ENCODE results near the gene GTF2IRD1. TPM values are rescaled to one million over a fixed set of nuclear protein-coding genes. Genes with fewer than 3 reads are reported as not detected.

The GTF2IRD1 gene
- total and polyA plus RNA-seq, 5 donors from 2014 or later = 0.16 to 2.4 TPM; not detected in 3

- Mint-ChIP-seq H3K4me1 (peaks cover 0 to 6% (median 0%) of the 10 kb centered on the region in 4 donors), H3K9me3 (peaks cover 0 to 1% (median 0%) of the 10 kb centered on the region in 7 donors), H3K27ac (peak overlapping the region in 1 of 3 donors; percentile 66), H3K27me3 (peaks cover 8% of the 10 kb centered on the region), H3K36me3 (no peaks in the 10 kb centered on the region), H3K4me3 (no peak overlapping the region)
- DNase-seq (no peak), ATAC-seq (ENCODE audit: low read depth in 2 of 2) (no peak)
- no peaks in the 10 kb centered on the region for H3K9me3 ChIP-seq (ENCODE audit: control insufficient read depth in 2 of 2, low read length in 2 of 2)
- H3K27me3 ChIP-seq (ENCODE audit: control insufficient read depth, insufficient read depth, low read length) = no peaks in the 10 kb centered on the region
- no peaks in the 10 kb centered on the region for H3K4me1 ChIP-seq (ENCODE audit: control insufficient read depth, insufficient read depth, low read length, poor library complexity, severe bottlenecking)
- H3K36me3 ChIP-seq (ENCODE audit: control insufficient read depth, insufficient read depth, low read length) = no peaks in the 10 kb centered on the region
- no peak overlapping the region for H3K4me3 ChIP-seq (ENCODE audit: low read depth, low read length)
- no peak overlapping the region for H3K27ac ChIP-seq (ENCODE audit: insufficient read depth, low read length, poor library complexity, severe bottlenecking)
Observed at GRCh38 chr7:74475243-74475986, 21.7 kb downstream of the GTF2IRD1 start.

- H3K4me1 ChIP-seq (ENCODE audit: control insufficient read depth, insufficient read depth, low read length, poor library complexity, severe bottlenecking) = no peaks in the 10 kb centered on the region
- H3K9me3 ChIP-seq (ENCODE audit: control insufficient read depth in 2 of 2, low read length in 2 of 2) = no peaks in the 10 kb centered on the region
- H3K27ac ChIP-seq (ENCODE audit: insufficient read depth, low read length, poor library complexity, severe bottlenecking) = no peak overlapping the region
- no peak for ATAC-seq (ENCODE audit: low read depth in 2 of 2)
- Mint-ChIP-seq H3K4me1 (peaks cover 0 to 6% (median 0%) of the 10 kb centered on the region in 4 donors), H3K36me3 (no peaks in the 10 kb centered on the region), H3K4me3 (no peak overlapping the region), H3K27ac (peak overlapping the region in 1 of 3 donors; percentile 32), H3K9me3 (peaks cover 0 to 1% (median 0%) of the 10 kb centered on the region in 7 donors), H3K27me3 (peaks cover 8% of the 10 kb centered on the region)
- H3K27me3 ChIP-seq (ENCODE audit: control insufficient read depth, insufficient read depth, low read length) = no peaks in the 10 kb centered on the region
- no peak for DNase-seq
- H3K36me3 ChIP-seq (ENCODE audit: control insufficient read depth, insufficient read depth, low read length) = no peaks in the 10 kb centered on the region
- no peak overlapping the region for H3K4me3 ChIP-seq (ENCODE audit: low read depth, low read length)
Observed at GRCh38 chr7:74475987-74476350, 22.3 kb downstream of the GTF2IRD1 start.

GRCh38 chr7:74476626-74477025, 22.9 kb downstream of the GTF2IRD1 start:
- H3K4me3 ChIP-seq (ENCODE audit: low read depth, low read length) = no peak overlapping the region
- Mint-ChIP-seq H3K27me3 (peaks cover 11% of the 10 kb centered on the region), H3K4me3 (no peak overlapping the region), H3K36me3 (no peaks in the 10 kb centered on the region), H3K4me1 (peaks cover 0 to 6% (median 0%) of the 10 kb centered on the region in 4 donors), H3K9me3 (peaks cover 0 to 1% (median 0%) of the 10 kb centered on the region in 7 donors), H3K27ac (no peak overlapping the region)
- H3K9me3 ChIP-seq (ENCODE audit: control insufficient read depth in 2 of 2, low read length in 2 of 2) = no peaks in the 10 kb centered on the region
- H3K4me1 ChIP-seq (ENCODE audit: control insufficient read depth, insufficient read depth, low read length, poor library complexity, severe bottlenecking) = no peaks in the 10 kb centered on the region
- H3K27ac ChIP-seq (ENCODE audit: insufficient read depth, low read length, poor library complexity, severe bottlenecking) = no peak overlapping the region
- DNase-seq (no peak), ATAC-seq (ENCODE audit: low read depth in 2 of 2) (no peak)
- no peaks in the 10 kb centered on the region for H3K36me3 ChIP-seq (ENCODE audit: control insufficient read depth, insufficient read depth, low read length)
- peaks cover under 1% of the 10 kb centered on the region for H3K27me3 ChIP-seq (ENCODE audit: control insufficient read depth, insufficient read depth, low read length)

- H3K27ac Mint-ChIP-seq = no peak overlapping the region
- Histone ChIP-seq H3K27me3 (ENCODE audit: control insufficient read depth, insufficient read depth, low read length) (peaks cover 2% of the 10 kb centered on the region), H3K9me3 (ENCODE audit: control insufficient read depth in 2 of 2, low read length in 2 of 2) (no peaks in the 10 kb centered on the region), H3K4me3 (ENCODE audit: low read depth, low read length) (no peak overlapping the region), H3K36me3 (ENCODE audit: control insufficient read depth, insufficient read depth, low read length) (no peaks in the 10 kb centered on the region), H3K4me1 (ENCODE audit: control insufficient read depth, insufficient read depth, low read length, poor library complexity, severe bottlenecking) (no peaks in the 10 kb centered on the region), H3K27ac (ENCODE audit: insufficient read depth, low read length, poor library complexity, severe bottlenecking) (no peak overlapping the region)
- H3K9me3 Mint-ChIP-seq = peaks cover 0 to 1% (median 0%) of the 10 kb centered on the region in 7 donors
- peaks cover 0 to 6% (median 0%) of the 10 kb centered on the region in 4 donors for H3K4me1 Mint-ChIP-seq
- DNase-seq (no peak), ATAC-seq (ENCODE audit: low read depth in 2 of 2) (no peak)
- H3K36me3 Mint-ChIP-seq = no peaks in the 10 kb centered on the region
- H3K4me3 Mint-ChIP-seq = no peak overlapping the region
- peaks cover 14% of the 10 kb centered on the region for H3K27me3 Mint-ChIP-seq
Observed at GRCh38 chr7:74478671-74479065, 25.0 kb downstream of the GTF2IRD1 start.

- ATAC-seq (ENCODE audit: low read depth in 2 of 2) = no peak
- Mint-ChIP-seq H3K36me3 (no peaks in the 10 kb centered on the region), H3K27ac (no peak overlapping the region), H3K4me1 (peaks cover 0 to 6% (median 0%) of the 10 kb centered on the region in 4 donors), H3K27me3 (peaks cover 14% of the 10 kb centered on the region), H3K4me3 (no peak overlapping the region), H3K9me3 (peaks cover 0 to 1% (median 0%) of the 10 kb centered on the region in 7 donors)
- Histone ChIP-seq H3K4me1 (ENCODE audit: control insufficient read depth, insufficient read depth, low read length, poor library complexity, severe bottlenecking) (no peaks in the 10 kb centered on the region), H3K36me3 (ENCODE audit: control insufficient read depth, insufficient read depth, low read length) (no peaks in the 10 kb centered on the region), H3K27me3 (ENCODE audit: control insufficient read depth, insufficient read depth, low read length) (peaks cover 2% of the 10 kb centered on the region), H3K9me3 (ENCODE audit: control insufficient read depth in 2 of 2, low read length in 2 of 2) (no peaks in the 10 kb centered on the region), H3K4me3 (ENCODE audit: low read depth, low read length) (no peak overlapping the region), H3K27ac (ENCODE audit: insufficient read depth, low read length, poor library complexity, severe bottlenecking) (no peak overlapping the region)
- DNase-seq = no peak
Observed at GRCh38 chr7:74479066-74479781, 25.5 kb downstream of the GTF2IRD1 start.

GRCh38 chr7:74479961-74480829, 26.5 kb downstream of the GTF2IRD1 start:
- Histone ChIP-seq H3K27me3 (ENCODE audit: control insufficient read depth, insufficient read depth, low read length) (peaks cover 2% of the 10 kb centered on the region), H3K4me1 (ENCODE audit: control insufficient read depth, insufficient read depth, low read length, poor library complexity, severe bottlenecking) (no peaks in the 10 kb centered on the region), H3K9me3 (ENCODE audit: control insufficient read depth in 2 of 2, low read length in 2 of 2) (no peaks in the 10 kb centered on the region), H3K4me3 (ENCODE audit: low read depth, low read length) (no peak overlapping the region), H3K36me3 (ENCODE audit: control insufficient read depth, insufficient read depth, low read length) (no peaks in the 10 kb centered on the region), H3K27ac (ENCODE audit: insufficient read depth, low read length, poor library complexity, severe bottlenecking) (no peak overlapping the region)
- Mint-ChIP-seq H3K4me3 (no peak overlapping the region), H3K9me3 (peaks cover 0 to 1% (median 0%) of the 10 kb centered on the region in 7 donors), H3K4me1 (peaks cover 0 to 6% (median 0%) of the 10 kb centered on the region in 4 donors), H3K27ac (no peak overlapping the region), H3K36me3 (no peaks in the 10 kb centered on the region), H3K27me3 (peaks cover 14% of the 10 kb centered on the region)
- DNase-seq (no peak), ATAC-seq (ENCODE audit: low read depth in 2 of 2) (no peak)

GRCh38 chr7:74480861-74481417, 27.2 kb downstream of the GTF2IRD1 start:
- no peak overlapping the region for H3K4me3 ChIP-seq (ENCODE audit: low read depth, low read length)
- no peaks in the 10 kb centered on the region for H3K4me1 ChIP-seq (ENCODE audit: control insufficient read depth, insufficient read depth, low read length, poor library complexity, severe bottlenecking)
- Mint-ChIP-seq H3K36me3 (no peaks in the 10 kb centered on the region), H3K27ac (no peak overlapping the region), H3K4me1 (peaks cover 0 to 6% (median 0%) of the 10 kb centered on the region in 4 donors), H3K27me3 (peaks cover 14% of the 10 kb centered on the region), H3K9me3 (peaks cover 0 to 1% (median 0%) of the 10 kb centered on the region in 7 donors), H3K4me3 (peak overlapping the region in 1 of 4 donors; percentile 47)
- no peaks in the 10 kb centered on the region for H3K36me3 ChIP-seq (ENCODE audit: control insufficient read depth, insufficient read depth, low read length)
- peaks cover 2% of the 10 kb centered on the region for H3K27me3 ChIP-seq (ENCODE audit: control insufficient read depth, insufficient read depth, low read length)
- H3K9me3 ChIP-seq (ENCODE audit: control insufficient read depth in 2 of 2, low read length in 2 of 2) = no peaks in the 10 kb centered on the region
- DNase-seq = no peak
- H3K27ac ChIP-seq (ENCODE audit: insufficient read depth, low read length, poor library complexity, severe bottlenecking) = no peak overlapping the region
- no peak for ATAC-seq (ENCODE audit: low read depth in 2 of 2)

Measured in CD4-positive, CD25-positive, alpha-beta regulatory T cell (primary cell).